Daoy (cell line): ENCODE measurements around the gene ELAVL4. TPM values are rescaled to one million over a fixed set of nuclear protein-coding genes. Genes with fewer than 3 reads are reported as not detected.
"Not testable (repeated sequence)": the region's sequence is repeated elsewhere in the genome, so short reads cannot be mapped to it uniquely, and the experiment has no call there.

ENCODE experiments used
- DNase-seq: peaks from one replicate; pipeline ENCODE4 v3.0.0-alpha.2; 2015; ENCODE audit warnings: low read depth
- total RNA-seq: library from RNA; depleted of rRNA; stranded (reverse); fragments of >200 nt; shearing (Covaris generic); gene quantifications from 2 replicates; pipeline ENCODE4 v1.2.3, GENCODE V29; 2014

ELAVL4 gene
- total RNA-seq, 1 experiment from 2014 or later, result 0.29 TPM

GRCh38 chr1:50123071-50123470 lies 14.4 kb downstream of the ELAVL4 start:
- DNase-seq, result no peak

DNA sequence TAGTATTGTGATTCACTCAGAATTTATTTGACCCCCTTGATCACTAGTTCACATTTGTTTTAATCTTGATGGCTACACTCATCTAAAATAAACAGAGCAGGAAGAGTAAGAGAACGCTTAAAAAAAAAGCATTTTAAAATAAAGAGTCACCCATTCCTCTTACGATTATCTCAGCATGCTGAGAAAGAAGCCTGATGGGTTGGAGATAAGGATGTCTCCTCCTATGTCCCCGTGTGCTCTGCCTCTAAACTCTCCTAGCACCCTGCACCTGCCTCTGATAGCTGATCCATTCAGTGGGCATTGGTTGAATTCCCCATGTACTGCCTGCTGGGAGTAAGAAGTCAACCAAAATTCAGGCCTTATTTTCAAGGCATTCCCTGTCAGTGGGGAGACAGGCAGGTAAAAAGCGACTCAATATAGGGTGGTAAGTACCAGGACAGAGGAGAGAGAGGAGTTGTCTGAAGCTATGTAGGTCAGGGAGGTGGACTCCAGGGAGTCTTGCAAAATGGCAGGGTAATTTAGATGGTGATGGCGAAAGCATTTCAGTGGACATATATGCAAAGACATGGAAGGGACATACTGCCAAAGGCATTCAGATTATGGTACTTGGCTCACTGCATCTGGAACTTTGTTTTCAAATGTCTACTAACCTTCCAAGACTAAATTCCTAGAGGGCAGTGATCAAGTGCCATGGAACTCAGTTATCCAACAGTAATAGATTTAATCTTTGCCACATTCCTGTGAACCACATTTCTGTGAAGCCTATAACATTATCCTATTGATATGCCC lies 18.4 kb downstream of the ELAVL4 start:
- no peak for DNase-seq

DNA sequence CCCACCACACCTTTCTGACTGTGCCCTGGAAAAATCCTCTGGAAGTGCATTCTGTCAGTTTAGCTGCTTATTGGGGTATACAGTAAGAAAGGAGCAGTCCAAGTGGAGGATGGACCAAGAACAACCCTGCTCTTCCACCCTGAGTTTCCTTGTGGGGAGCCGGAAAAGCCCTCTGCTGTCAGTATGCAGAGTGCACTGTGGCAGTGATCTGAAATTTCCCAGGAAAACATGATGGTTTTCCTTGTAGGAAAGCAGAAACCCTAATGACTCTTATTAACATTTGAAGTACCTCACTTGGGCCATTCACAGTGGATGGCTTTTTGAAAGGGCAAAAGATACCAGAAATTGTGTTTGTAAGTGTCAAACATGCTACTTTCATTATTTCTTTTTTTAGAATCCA lies 20.5 kb downstream of the ELAVL4 start:
- no peak for DNase-seq

DNA sequence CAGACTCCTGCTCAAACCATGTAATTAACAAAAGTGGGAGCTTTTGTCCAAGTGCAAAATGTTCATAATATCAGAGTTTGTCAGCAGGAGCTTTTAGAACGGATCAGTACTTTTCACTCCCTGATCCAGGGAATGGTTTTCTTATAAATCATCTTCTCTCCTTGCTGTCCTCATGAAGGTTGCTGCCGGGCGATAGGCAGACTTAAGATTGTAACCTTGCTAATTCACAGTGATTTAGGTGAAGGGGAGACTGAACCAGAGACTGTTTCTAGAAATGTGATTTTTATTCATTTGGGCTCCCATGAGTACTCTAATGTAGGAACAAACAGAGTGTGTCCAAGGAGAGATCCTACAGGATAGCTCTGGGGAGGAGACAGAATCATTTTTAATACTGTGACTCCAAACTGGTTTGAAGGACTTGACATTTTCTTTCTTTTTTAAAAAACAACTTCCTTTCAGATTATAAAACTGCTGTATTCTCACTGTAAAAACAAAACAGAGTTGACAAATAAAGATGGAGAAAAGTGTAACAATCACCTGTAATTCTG lies 23.7 kb downstream of the ELAVL4 start:
- no peak for DNase-seq

GRCh38 chr1:50135716-50136115 lies 27.0 kb downstream of the ELAVL4 start:
- peak; percentile 19 for DNase-seq

DNA sequence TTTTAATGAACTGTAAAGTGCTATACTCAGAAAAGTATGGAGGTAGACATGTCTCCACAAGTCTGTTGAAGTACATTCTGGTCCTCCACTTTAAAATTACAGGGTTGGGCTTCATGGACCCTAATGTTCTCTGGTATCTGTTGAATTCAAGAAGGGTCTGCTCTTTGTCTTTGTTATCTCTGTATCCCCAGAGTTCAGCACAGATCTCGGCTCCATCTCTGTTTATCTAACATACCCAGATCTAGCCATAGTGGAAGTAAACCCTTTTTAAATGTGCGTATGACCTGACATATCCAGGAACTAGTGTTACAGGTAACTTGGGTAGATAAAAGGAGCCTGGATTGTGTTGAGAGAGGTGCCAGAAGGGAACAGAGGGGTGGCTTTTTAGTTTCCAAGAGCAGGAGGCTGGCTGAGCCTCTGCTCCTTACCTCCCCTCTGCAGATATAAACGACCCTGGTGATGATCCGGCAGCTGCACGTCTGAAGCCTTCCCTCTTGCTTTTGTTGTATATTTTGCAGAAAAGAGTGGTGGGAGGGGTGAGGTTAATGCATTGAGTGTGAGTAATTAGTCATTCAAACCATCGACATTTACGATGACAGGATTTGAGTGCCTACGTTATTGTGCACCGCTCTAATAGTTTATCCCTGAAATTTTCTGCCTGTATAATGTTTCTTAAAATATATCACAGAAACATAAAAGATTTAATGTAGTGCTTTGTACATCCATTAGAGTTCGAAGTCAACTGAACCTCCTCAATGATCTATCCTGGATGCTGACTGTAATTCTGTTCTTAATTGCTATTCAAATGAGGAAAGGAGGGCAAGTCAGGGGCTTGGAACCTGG lies 30.8 kb downstream of the ELAVL4 start:
- DNase-seq, result no peak

DNA sequence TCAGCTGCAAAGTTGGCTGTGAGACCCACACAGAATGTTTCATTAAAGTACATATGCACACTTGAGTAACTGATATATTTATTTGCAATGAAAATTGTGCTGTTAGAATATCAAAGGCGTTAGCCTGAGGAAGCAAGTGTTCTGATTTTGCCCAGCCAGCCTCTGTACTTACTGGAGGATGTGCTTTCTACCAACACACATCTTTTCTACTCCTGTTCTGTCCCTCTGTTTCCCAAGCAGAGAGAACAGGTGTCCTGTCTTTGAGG lies 31.4 kb downstream of the ELAVL4 start:
- DNase-seq, result no peak

DNA sequence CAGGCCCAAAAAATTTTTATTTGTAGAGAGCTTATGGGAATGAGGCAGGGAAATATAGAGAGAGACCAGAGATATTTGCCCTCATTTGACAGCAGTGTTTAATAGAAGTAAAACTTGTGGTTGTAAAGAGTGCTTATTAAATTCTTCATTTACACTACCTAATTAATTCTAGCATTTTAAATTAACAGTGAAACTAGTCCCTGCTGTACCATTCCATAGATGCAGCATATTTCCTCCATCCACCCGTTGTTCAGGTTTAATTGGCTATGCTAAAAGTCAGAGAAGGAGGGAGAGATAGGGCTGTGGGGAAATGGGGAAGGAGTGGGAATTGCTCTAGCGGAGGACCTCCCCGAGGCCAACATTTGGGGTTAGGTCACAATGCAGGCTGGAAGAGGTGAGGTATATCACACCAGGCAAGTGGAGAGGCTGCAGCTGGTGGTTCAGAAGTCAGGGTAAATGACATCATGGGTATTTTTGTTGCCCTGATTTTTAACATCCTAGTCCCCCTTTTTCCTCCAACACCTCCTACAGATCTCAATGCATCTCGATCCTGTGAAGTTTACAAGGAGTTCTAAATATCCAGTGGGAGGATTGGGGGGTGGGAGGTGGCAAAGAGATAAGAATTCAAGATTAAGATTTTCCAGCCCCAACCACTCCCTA lies 38.6 kb downstream of the ELAVL4 start:
- no peak for DNase-seq

GRCh38 chr1:50148142-50148923 lies 39.6 kb downstream of the ELAVL4 start:
- no peak for DNase-seq

DNA sequence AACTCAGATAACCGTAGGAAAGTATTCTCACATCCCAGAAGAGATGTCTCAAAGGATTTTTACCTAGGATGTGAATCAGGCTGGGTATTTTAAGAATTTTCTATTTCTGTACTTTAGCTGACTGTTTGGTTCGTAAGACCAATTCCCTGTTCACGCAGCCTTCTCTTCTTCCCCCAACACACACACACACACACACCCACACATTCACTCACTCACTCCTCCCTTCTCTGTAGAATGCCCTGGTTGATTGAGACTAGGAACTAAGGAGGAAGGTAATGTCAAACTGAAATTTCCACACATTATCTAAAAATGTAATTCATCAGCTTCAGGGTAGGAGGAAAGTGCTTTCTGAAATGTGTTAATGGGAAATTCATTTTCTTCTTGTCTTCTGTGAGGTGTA lies 43.5 kb downstream of the ELAVL4 start:
- no peak for DNase-seq

GRCh38 chr1:50155541-50155940 lies 46.8 kb downstream of the ELAVL4 start:
- no peak for DNase-seq

GRCh38 chr1:50156241-50157010 lies 47.7 kb downstream of the ELAVL4 start:
- peak; percentile 50 for DNase-seq

- DNase-seq, result peak; percentile 6
These were observed 48.7 kb downstream of the ELAVL4 start for GRCh38 chr1:50157306-50157941.

GRCh38 chr1:50158421-50158820 lies 49.7 kb downstream of the ELAVL4 start:
- DNase-seq, result no peak

DNA sequence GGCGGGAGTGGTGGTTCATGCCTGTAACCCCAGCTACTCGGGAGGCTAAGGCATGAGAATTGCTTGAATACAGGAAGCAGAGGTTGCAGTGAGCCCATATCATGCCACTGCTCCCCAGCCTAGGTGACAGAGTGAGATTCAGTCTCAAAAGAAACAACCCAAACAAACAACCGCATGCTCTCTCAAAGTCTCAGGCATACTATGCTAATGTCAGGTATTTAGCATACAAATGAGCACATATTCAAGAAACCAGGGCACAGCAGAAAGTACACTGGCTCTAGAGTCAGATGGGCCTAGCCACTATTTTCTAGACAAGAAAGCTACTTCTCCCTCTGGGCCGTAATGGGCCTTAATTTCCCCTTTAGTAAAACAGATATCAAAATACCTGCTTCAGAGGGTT lies 55.0 kb downstream of the ELAVL4 start:
- DNase-seq, result no peak

DNA sequence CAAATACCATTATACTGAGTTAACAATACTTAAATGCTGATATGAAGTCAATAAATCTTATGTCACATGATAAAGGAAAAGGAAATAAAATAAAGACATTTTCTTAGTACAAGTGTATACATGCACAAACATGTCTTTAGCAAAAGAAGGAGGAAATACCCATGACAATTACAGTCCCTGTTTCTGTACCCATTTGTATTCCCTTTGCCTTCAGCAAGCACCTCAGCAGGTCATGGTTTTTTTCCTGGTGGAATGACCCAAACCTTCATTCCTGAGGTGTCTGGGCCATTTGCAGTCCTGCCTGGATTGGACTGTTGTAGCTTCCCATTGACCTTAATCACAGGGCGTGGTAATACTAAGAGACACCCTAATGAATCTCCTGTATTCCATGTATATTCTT lies 57.6 kb downstream of the ELAVL4 start:
- DNase-seq, result not testable (repeated sequence)

DNA sequence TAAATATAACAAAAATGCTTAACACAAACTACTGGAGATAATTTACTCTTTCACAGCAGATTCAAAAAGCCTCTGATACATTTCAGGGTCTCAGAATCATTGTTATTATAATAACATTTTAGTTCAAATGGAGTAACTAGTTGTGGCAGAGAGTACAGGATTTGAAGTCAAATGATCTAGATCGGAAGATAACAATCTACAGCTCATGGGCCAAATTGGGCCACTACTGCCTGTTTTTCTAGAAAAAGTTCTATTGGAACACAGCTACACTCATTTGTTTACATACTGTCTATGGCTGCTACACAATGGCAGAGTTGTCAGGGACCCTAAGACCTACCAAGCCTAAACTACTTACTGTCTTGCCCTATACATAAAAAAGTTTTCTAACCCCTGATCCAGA lies 63.6 kb downstream of the ELAVL4 start:
- DNase-seq, result no peak

DNA sequence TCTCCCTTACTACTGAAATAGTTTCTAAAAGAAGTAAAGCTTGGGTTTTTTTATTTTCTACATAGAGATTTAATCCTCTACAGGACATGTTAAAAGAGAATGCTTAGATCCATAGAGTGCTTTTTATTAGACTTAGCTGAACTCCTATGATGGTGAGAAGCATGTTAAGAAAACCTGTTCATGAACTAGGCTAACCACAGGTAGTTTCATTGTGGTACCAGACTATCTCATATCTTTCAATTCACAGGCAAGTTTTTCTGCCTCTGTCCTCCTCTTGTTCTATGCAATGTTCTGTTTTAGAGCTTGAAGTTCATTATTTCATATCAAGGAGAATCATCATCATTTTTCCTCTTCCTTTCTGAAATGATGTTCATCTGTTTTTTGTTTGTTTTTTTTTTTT lies 65.4 kb downstream of the ELAVL4 start:
- DNase-seq, result no peak

- no peak for DNase-seq
These were observed 67.3 kb downstream of the ELAVL4 start for GRCh38 chr1:50175719-50176639.
